IMR-90 (cell line): ENCODE data around the gene MAPKAP1. TPM values are rescaled to one million over a fixed set of nuclear protein-coding genes. Genes with fewer than 3 reads are reported as not detected.

ENCODE experiments used
- ATAC-seq: fragments of 200-7000 bp; cut with Tn5 transposase; 2 replicates; pipeline ENCODE4 v1.9.1; 2020; ENCODE audit warnings: low read depth, mild to moderate bottlenecking, moderate library complexity
- BruUV-seq: library from RNA; stranded (reverse); fragments of 400-500 nt; replicated peaks from 2 replicates; lab custom pipeline; 2021; lab: Mats Ljungman, UMichigan
- CTCF ChIA-PET: fragments of 300-600 bp; formaldehyde crosslinking; extraction: SDS; loops from one replicate; lab custom pipeline; 2021; ENCODE audit warnings: antibody characterized with exemption; lab: Yijun Ruan, JAX
- POLR2A ChIA-PET: fragments of 300-600 bp; sonication (Branson Sonifier 250); formaldehyde crosslinking; loops from one replicate; lab custom pipeline; 2022; ENCODE audit warnings: antibody characterized with exemption; ENCODE audit not compliant: unreplicated experiment; lab: Charles Lee
- DNase-seq: peaks from one replicate; pipeline ENCODE4 v3.0.0; 2013
- H2AFZ ChIP-seq: replicated peaks from 2 replicates; pipeline ENCODE3; 2013; ENCODE audit warnings: low read length, mild to moderate bottlenecking; ENCODE audit not compliant: poor library complexity
- H2AK5ac ChIP-seq: 2 replicates; pipeline ENCODE4 v1.6.1; 2013; ENCODE audit warnings: low read depth, low read length, inconsistent platforms
- H2AK9ac ChIP-seq: replicated peaks from 2 replicates; pipeline ENCODE3; 2013; ENCODE audit warnings: mild to moderate bottlenecking, low read depth, low read length, moderate library complexity; ENCODE audit not compliant: poor library complexity
- H2BK120ac ChIP-seq: 2 replicates; pipeline ENCODE4 v1.6.1; 2013; ENCODE audit warnings: low read depth, low read length, inconsistent platforms
- H2BK15ac ChIP-seq: 3 replicates; pipeline ENCODE4 v1.6.1; 2013; ENCODE audit warnings: low read depth, low read length, inconsistent platforms
- H2BK20ac ChIP-seq: 2 replicates; pipeline ENCODE4 v1.6.1; 2013; ENCODE audit warnings: low read depth, mild to moderate bottlenecking, inconsistent platforms, low read length, moderate library complexity
- H2BK5ac ChIP-seq: 2 replicates; pipeline ENCODE4 v1.6.1; 2013; ENCODE audit warnings: mild to moderate bottlenecking, low read depth, low read length, inconsistent platforms; ENCODE audit not compliant: poor library complexity, severe bottlenecking
- H3K14ac ChIP-seq: replicated peaks from 2 replicates; pipeline ENCODE4 v1.6.1; 2013; ENCODE audit warnings: low read depth, low read length, inconsistent platforms
- H3K18ac ChIP-seq: 2 replicates; pipeline ENCODE4 v1.6.1; 2013; ENCODE audit warnings: low read depth, low read length, control low read depth
- H3K23ac ChIP-seq: 2 replicates; pipeline ENCODE4 v1.6.1; 2013; ENCODE audit warnings: low read depth, low read length, inconsistent platforms
- H3K27ac ChIP-seq: 2 replicates; pipeline ENCODE4 v1.5.1; 2013; ENCODE audit warnings: mild to moderate bottlenecking, control low read depth, low read length; ENCODE audit not compliant: insufficient read depth
- H3K27me3 ChIP-seq: 2 replicates; pipeline ENCODE4 v1.6.1; 2013; ENCODE audit warnings: low read length; ENCODE audit not compliant: control insufficient read depth, insufficient read depth
- H3K36me3 ChIP-seq: 2 replicates; pipeline ENCODE4 v1.6.1; 2013; ENCODE audit warnings: low read length, mixed read lengths; ENCODE audit not compliant: control insufficient read depth, insufficient read depth
- H3K4ac ChIP-seq: 2 replicates; pipeline ENCODE4 v1.6.1; 2013; ENCODE audit warnings: low read depth, low read length, inconsistent platforms
- H3K4me1 ChIP-seq: 2 replicates; pipeline ENCODE4 v1.6.1; 2013; ENCODE audit warnings: low read length, mixed read lengths; ENCODE audit not compliant: control insufficient read depth, insufficient read depth
- H3K4me2 ChIP-seq: 2 replicates; pipeline ENCODE4 v1.6.1; 2013; ENCODE audit warnings: low read depth, mild to moderate bottlenecking, control low read depth, low read length, moderate library complexity
- H3K4me3 ChIP-seq: 2 replicates; pipeline ENCODE4 v1.5.1; 2013; ENCODE audit warnings: low read depth, mild to moderate bottlenecking, control low read depth, low read length, moderate library complexity; ENCODE audit not compliant: insufficient read depth
- H3K56ac ChIP-seq: 2 replicates; pipeline ENCODE4 v1.6.1; 2013; ENCODE audit warnings: low read length, inconsistent platforms; ENCODE audit not compliant: insufficient read depth; ENCODE audit errors: extremely low read depth
- H3K79me1 ChIP-seq, 2 experiments: 2 replicates each; pipeline ENCODE4 v1.6.1; 2013; ENCODE audit warnings: low read length in 2 of 2, inconsistent platforms in 1 of 2, low read depth in 1 of 2
- H3K9ac ChIP-seq: 2 replicates; pipeline ENCODE4 v1.6.1; 2013; ENCODE audit warnings: low read depth, low read length, control low read depth
- H3K9me1 ChIP-seq: 2 replicates; pipeline ENCODE4 v1.6.1; 2013; ENCODE audit warnings: low read length, inconsistent platforms; ENCODE audit not compliant: insufficient read depth
- H3K9me3 ChIP-seq: 2 replicates; pipeline ENCODE4 v1.6.1; 2013; ENCODE audit warnings: low read length; ENCODE audit not compliant: control insufficient read depth, insufficient read depth
- H4K20me1 ChIP-seq: 2 replicates; pipeline ENCODE4 v1.6.1; 2013; ENCODE audit warnings: low read length, inconsistent platforms; ENCODE audit not compliant: insufficient read depth
- H4K5ac ChIP-seq: 2 replicates; pipeline ENCODE4 v1.6.1; 2013; ENCODE audit warnings: mild to moderate bottlenecking, low read depth, low read length, control low read depth
- H4K8ac ChIP-seq, 2 experiments: 2 replicates each; pipeline ENCODE4 v1.6.1; 2013; ENCODE audit warnings: low read depth in 2 of 2, low read length in 2 of 2, control low read depth in 1 of 2, inconsistent platforms in 1 of 2
- H4K91ac ChIP-seq: 2 replicates; pipeline ENCODE4 v1.6.1; 2013; ENCODE audit warnings: low read depth, low read length, inconsistent platforms; ENCODE audit not compliant: insufficient read depth
- WGBS, 2 experiments: methylation state at CpG; one replicate each; pipeline versions ENCODE4 v1.1.5 to v1.1.7; 2013; ENCODE audit warnings: missing lambda C conversion rate in 2 of 2; ENCODE audit not compliant: insufficient read length in 1 of 2; ENCODE audit errors: extremely low coverage in 2 of 2; 5-methylcytosine and 5-hydroxymethylcytosine counted together
- dilution Hi-C: fragments of 300-500 bp; cut with HindIII; formaldehyde crosslinking; loops from one replicate; pipeline ENCODE4 v1.14.3; 2018; ENCODE audit warnings: low sequenced_read_pairs; ENCODE audit not compliant: unreplicated experiment
- in situ Hi-C: fragments of 300-500 bp; cut with MboI; formaldehyde crosslinking; loops from 3 replicates; pipeline ENCODE4 v1.14.3; 2019; ENCODE audit warnings: low sequenced_read_pairs, inconsistent platforms, mixed read lengths
- intact Hi-C: fragments of 100-400 bp; cut with micrococcal nuclease; formaldehyde crosslinking; loops from 2 replicates; pipeline ENCODE4 v1.10.0; 2022
- polyA plus RNA-seq, 3 experiments: library from polyadenylated mRNA; depleted of rRNA; stranded (reverse); fragments of >200 nt; gene quantifications; 2 replicates each; pipeline ENCODE4 v1.2.3, GENCODE V29; 2012; ENCODE audit warnings: low replicate concordance in 1 of 3
- total RNA-seq: library from RNA; depleted of rRNA; stranded (reverse); fragments of >200 nt; gene quantifications from 2 replicates; pipeline ENCODE4 v1.2.3, GENCODE V29; 2012
- TF ChIP-seq, protein P1 (sequence below): conservative IDR thresholded peaks from 2 replicates; pipeline ENCODE4 v1.5.1; 2012; ENCODE audit warnings: mild to moderate bottlenecking, low read depth, low read length, improper control_type of control experiment
- TF ChIP-seq, protein P2 (sequence below): fragments of 150-350 bp; IDR thresholded peaks from 2 replicates; pipeline ENCODE4 v1.6.1; 2016; ENCODE audit warnings: low read depth, mild to moderate bottlenecking, low read length, moderate library complexity, borderline replicate concordance

The MAPKAP1 gene
- total and polyA plus RNA-seq, 2 of the 4 experiments (the other 2 are of a cell fraction) = 87.2 to 158 TPM

DNA sequence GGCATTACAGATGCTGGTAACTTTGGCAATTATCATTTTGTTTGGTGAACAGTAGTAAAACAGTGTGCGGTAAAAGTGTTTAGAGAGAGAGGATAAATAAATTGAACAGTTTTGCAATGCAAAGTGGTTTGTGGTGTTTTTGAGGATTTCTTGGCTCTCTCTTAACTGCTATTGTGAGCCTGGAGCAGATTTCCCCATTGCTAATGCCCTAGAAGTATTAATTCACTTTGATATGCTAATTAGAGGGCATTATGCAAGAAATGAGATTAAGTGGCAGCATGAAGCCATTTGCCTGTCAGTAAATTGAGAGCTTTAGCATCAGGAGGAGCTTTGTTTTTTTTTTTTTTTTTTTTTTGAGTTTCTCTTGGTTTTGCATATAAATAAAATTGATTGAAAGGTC is 48.3 kb upstream of the MAPKAP1 start:
- H4K5ac ChIP-seq = no peak overlapping the region
- no peak overlapping the region for H3K4me3 ChIP-seq
- no peak overlapping the region for H3K14ac ChIP-seq
- peaks cover 10 to 40% of the 10 kb centered on the region in 2 experiments; a peak in 3 of 4 replicates for H3K79me1 ChIP-seq
- no peak overlapping the region for H2AK9ac ChIP-seq
- no peak overlapping the region for H3K4me2 ChIP-seq
- H2BK5ac ChIP-seq = no peak overlapping the region
- no TSS peak for BruUV-seq
- no peak overlapping the region for H4K8ac ChIP-seq
- H4K91ac ChIP-seq = no peak overlapping the region
- H2AK5ac ChIP-seq = no peak overlapping the region
- no peaks in the 10 kb centered on the region; the same call in 1 of the 2 replicates for H3K9me1 ChIP-seq
- H3K18ac ChIP-seq = no peak overlapping the region
- WGBS, 2 experiments = 100% methylated on average over 1 of the region's 1 CpG; no CpG with 5 or more reads in 1 of the 2 experiments
- no peak overlapping the region for H2AFZ ChIP-seq
- H2BK15ac ChIP-seq = no peak overlapping the region
- H3K23ac ChIP-seq = no peak overlapping the region
- TF ChIP-seq, protein P1, sequence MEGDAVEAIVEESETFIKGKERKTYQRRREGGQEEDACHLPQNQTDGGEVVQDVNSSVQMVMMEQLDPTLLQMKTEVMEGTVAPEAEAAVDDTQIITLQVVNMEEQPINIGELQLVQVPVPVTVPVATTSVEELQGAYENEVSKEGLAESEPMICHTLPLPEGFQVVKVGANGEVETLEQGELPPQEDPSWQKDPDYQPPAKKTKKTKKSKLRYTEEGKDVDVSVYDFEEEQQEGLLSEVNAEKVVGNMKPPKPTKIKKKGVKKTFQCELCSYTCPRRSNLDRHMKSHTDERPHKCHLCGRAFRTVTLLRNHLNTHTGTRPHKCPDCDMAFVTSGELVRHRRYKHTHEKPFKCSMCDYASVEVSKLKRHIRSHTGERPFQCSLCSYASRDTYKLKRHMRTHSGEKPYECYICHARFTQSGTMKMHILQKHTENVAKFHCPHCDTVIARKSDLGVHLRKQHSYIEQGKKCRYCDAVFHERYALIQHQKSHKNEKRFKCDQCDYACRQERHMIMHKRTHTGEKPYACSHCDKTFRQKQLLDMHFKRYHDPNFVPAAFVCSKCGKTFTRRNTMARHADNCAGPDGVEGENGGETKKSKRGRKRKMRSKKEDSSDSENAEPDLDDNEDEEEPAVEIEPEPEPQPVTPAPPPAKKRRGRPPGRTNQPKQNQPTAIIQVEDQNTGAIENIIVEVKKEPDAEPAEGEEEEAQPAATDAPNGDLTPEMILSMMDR = no peak
- TF ChIP-seq, protein P2, sequence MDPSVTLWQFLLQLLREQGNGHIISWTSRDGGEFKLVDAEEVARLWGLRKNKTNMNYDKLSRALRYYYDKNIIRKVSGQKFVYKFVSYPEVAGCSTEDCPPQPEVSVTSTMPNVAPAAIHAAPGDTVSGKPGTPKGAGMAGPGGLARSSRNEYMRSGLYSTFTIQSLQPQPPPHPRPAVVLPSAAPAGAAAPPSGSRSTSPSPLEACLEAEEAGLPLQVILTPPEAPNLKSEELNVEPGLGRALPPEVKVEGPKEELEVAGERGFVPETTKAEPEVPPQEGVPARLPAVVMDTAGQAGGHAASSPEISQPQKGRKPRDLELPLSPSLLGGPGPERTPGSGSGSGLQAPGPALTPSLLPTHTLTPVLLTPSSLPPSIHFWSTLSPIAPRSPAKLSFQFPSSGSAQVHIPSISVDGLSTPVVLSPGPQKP = no peak
- peaks cover 7% of the 10 kb centered on the region for H3K4me1 ChIP-seq
- H3K27me3 ChIP-seq = no peaks in the 10 kb centered on the region
- H3K9ac ChIP-seq = no peak overlapping the region
- no peak overlapping the region for H3K4ac ChIP-seq
- no peak overlapping the region for H3K27ac ChIP-seq
- H3K9me3 ChIP-seq = no peaks in the 10 kb centered on the region
- H4K20me1 ChIP-seq = peaks cover 11% of the 10 kb centered on the region
- POLR2A ChIA-PET = no interaction called here
- H2BK120ac ChIP-seq = no peak overlapping the region
- H2BK20ac ChIP-seq = no peak overlapping the region
- no peak overlapping the region for H3K56ac ChIP-seq
- CTCF ChIA-PET = interaction anchor here (0.8 kb wide), 1 partner anchor 11 kb away, joined by 3 read pairs; no protein-coding TSS in a partner anchor
- in situ Hi-C loops = no loop called here
- DNase-seq (no peak), ATAC-seq (no peak)
- dilution Hi-C loops = no loop called here
- intact Hi-C loops = loop anchor here (5.0 kb wide), 1 partner anchor 87 kb away; no protein-coding TSS in a partner anchor
- H3K36me3 ChIP-seq = peaks cover 2% of the 10 kb centered on the region; the same call in 1 of the 2 replicates
